A204.1 (cell line): ENCODE data around the gene S100G.
"Not testable (repeated sequence)": the region's sequence is repeated elsewhere in the genome, so short reads cannot be mapped to it uniquely, and the experiment has no call there.

ENCODE experiments used
- FAIRE-seq: peaks from 2 replicates; lab custom pipeline; 2012; peaks lifted over from hg19 to GRCh38; lab: Jason Lieb, UNC

The S100G gene, protein sequence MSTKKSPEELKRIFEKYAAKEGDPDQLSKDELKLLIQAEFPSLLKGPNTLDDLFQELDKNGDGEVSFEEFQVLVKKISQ

DNA sequence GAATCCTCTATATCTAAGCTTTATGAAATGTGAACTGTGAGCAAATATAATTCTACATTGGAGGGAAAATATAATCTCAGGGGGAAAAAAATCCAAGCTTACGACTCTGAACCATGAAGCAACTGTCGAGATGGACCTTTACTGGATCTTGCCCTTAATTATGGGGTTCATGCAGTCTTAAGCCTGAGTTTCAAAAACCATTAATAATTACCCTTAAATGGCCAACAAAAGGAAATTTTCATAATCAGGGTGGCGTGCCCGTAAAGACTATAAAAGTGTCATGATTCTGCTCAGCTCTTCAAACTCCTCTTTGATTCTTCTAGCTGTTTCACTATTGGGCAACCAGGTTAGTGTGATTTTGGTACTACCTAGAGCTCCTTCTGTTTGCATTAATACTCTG lies at the start of gene S100G:
Gene S100G (plus strand): TSS at position 301 of the 400 bp plus-strand sequence. CDS start 849 bp downstream, outside the sequence.
- FAIRE-seq: no peak

DNA sequence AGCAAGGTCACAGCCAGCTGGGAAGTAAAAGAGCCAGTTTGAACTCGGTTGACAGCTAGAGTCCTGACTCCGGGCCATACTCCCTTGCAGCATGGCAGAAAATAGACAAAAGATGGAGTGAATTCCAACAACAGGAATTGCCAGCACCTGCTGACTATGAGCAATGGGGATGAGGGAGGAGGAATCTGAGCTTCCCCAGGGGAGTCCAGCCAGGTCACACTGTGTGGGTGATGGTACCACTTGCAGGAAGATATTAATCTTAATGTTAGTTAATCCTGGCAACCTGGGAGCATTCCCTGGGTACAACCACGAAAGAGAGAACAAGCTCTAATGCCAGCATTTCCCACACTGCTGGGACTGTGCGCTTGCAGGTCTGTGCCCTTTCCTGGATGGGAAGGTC lies 48.1 kb upstream of the S100G start:
- FAIRE-seq: no peak

DNA sequence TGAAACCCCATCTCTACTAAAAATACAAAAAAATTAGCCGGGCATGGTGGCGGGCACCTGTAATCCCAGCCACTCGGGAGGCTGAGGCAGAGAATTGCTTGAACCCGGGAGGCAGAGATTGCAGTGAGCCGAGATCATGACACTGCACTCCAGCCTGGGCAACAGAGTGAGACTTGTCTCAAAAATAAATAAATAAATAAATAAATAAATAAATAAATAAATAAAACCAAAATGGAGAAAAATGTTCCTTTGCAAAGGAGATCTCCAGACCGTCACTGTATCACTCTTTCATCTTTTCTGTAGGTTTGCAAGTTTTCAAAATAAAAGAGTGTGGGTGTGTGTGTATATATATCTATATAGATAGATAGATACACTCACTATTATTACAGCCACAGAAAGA lies 46.7 kb upstream of the S100G start:
- not testable (repeated sequence) for FAIRE-seq

DNA sequence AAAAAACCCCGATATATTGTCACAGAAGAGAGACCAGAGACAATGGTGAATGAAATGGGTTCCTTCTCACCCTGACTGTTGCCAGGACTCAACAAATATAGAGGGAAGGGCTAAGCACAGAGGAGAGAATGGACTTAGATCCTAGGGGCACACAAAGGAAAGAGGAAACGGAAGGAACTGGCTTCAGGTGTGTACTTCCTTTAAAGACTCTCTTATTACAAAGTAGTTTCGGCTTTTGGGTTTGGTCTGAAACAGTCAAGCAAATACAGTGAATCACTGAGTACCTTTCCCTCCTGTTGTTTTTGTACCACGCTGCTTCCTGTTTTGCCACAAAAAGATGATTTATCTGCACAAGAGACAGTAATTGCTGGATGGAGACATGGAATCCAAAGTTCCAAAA lies 46.1 kb upstream of the S100G start:
- no peak for FAIRE-seq

DNA sequence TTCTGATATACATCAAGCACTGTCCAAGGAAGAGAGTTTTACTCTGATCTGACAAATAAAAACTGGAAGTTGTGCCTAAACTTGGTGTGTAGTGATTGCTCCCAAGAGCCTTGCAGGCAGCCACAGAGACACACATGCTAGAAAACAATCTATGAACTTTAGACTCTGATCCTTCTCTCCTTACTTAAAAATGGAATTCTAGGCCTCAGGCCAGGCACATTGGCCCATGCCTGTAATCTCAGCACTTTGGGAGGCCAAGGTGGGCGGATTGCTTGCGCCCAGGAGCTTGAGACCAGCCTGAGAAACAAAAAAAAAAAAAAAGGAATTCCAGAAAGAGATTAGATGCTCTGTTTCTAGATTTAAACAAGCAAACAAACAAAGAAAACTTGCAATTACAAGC lies 45.6 kb upstream of the S100G start:
- FAIRE-seq: no peak

DNA sequence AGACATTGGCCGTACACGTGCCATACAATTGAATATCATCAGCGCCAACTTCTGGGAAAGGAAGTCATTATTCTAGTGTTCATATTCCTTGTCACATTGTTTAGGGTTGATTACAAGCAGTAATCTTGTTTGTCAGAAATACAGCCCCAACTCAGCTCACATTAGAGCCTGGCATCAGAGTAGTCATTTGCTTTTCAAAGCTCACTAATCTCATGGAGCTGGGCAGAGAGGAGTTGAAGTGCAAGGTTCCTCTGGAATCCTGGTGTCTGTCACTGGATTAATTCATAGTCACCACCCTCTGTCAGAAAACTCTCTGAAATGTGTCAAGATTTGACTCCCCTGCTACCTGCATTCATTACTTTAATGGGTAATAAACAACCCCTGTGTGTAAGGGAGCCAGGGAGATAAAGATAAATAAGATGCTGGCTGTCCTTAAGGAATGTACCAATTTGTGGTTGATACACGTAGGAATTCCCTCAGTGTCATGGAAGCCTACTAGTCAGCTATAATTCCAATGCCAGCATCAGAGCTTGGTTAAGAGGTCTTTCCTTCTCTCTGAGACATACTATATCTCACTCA lies 43.7 kb upstream of the S100G start:
- FAIRE-seq: no peak

- no peak for FAIRE-seq
Measured at GRCh38 chrX:16610121-16610621, 39.8 kb upstream of the S100G start.

- FAIRE-seq: not testable (repeated sequence)
Measured at GRCh38 chrX:16610654-16611053, 39.3 kb upstream of the S100G start.

DNA sequence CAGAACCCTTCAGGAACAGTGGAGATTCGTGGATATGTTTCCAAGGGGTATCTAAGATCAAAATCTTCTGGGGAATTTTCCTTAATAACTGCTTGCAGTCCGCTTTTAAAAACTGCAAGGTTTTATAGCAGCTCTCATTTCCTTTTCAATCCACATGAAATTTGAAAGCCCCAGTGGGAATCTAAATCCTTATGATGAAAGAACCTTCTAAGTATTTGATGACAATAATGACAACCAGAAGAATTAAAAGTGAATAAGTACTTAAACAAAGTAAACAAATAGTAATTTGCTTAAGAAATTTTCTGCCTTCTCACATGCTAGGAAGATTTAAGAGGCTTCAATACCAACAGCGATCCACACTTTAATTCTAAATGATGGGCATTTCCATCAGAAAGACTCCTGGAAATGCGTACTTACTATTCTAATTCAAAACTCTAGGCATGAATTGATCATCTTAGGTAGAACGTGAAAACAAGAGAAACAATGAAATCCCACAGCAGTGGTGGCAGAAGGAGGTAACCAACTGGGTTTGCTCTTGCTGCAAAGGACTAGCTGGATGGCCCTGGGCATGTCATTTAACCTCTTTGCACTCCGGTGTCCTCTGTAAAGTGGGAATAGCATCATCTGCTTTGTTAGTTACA lies 37.6 kb upstream of the S100G start:
- FAIRE-seq: no peak

DNA sequence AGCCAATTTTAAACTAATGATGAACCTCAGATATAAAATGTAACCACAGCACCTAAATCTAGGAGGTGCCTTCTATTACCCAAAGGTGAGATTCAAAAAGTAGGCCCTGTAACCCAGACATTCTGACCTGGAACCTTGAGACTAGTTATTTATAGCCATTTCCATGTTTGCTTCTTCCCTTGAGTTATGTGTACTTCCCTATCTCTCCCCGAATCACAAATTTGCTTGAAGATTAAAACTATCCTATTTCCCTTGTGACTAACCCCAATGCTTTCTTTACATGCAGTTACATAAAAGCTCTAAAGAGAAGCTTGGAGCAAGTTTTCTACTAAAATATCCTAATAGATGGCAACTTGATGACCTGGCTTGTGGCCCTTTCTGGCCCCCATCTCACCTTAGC lies 32.6 kb upstream of the S100G start:
- no peak for FAIRE-seq

DNA sequence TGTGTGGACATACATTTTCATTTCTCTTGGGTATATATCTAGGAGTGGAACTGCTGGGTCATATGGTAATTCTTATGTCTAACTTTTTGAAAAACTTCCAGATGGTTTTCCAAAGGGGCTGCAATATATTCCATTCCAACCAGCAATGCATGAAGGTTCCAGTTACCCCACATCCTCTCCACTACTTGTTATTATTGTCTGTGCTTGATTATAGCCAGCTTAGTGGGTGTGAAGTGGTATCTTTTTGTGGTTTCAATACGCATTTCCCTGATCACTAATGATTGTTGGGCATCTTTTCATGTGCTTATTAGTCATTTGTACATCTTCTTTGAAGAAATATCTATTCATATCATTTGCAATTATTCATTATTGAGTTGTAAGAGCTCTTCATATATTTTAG lies 31.5 kb upstream of the S100G start:
- FAIRE-seq: no peak

DNA sequence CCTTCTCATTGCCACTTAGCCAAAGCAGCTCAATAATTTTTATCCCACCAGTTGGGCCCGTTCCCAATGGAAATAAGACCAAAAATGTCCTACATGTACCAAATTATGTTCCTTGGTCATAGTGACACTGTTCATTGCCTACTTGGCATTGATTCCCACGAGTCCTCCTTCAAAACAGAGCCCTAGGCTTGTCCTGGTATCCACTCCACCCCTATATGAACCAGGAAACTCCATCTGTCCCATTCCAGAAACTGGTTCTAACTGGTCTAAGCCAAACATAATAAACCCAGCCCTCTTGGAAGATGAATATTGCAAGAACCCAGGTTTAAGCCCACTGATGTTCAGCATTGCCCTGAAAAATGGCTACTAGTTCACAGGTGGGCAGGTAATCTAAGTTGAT lies 30.9 kb upstream of the S100G start:
- FAIRE-seq: no peak

DNA sequence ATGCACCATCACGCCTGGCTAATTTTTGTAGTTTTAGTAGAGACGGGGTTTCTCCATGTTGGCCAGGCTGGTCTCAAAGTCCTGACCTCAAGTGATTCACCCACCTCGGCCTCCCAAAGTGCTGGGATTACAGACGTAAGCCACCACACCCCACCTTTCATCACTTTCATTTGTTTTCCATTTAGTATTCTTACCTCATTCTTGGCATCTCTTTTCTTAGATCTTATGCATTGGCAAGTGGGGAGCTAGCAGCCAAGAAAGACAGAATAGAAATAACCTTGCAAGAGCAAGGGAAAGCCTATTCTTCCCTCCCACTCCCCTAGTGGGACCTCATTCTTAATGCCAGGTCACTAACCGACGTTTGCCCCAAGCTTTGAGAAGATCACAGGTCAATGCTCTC lies 21.4 kb upstream of the S100G start:
- not testable (repeated sequence) for FAIRE-seq

DNA sequence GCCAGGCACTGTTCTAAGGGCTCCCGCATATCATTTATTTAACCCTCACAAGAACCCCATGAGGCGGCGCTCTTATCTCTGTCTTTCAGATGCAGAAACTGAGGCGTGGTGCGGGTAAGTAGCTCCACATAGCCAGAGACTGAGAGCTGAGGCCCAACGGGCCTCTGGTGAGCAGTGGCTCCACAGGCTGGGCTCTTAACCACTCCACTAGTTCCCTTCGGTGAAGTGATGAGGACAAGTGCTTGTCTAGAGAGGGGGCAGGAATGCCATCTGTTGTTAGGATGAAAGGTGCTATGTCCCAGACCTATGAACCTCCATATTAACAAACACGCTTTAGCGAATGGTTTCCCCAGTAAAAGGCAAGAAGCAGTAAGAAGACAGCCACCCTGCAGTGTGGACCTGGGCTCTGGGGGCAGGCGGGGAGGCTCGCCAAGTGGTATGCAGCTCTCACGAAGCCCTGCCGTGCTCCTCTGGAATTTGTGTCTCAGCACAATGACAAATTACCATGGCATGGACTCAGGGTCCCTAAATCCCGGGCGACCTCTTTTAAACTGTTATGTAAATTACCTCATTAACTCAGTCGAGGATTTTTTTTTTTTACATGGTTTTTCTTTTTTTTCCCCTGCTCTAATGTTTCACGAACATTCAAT lies 20.9 kb upstream of the S100G start:
- no peak for FAIRE-seq

DNA sequence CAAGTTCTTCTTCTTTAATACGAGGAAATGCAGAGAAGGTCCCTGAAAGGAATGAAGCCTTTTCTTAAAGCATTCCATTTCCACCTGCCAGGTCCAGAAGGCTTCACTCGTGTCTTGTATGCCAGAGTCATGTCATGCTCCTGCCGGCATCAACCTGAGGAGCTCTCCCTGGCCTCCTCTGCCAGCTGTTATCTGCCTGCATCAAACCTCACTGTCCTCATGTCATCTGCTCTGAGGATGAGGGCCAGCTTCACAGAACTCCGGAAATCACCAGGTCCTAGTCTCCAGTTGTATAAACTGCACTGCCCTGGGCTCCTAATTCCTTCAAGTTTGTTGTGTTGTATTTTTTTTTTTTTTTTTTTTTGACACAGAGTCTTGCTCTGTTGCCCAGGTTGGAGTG lies 20.0 kb upstream of the S100G start:
- no peak for FAIRE-seq

DNA sequence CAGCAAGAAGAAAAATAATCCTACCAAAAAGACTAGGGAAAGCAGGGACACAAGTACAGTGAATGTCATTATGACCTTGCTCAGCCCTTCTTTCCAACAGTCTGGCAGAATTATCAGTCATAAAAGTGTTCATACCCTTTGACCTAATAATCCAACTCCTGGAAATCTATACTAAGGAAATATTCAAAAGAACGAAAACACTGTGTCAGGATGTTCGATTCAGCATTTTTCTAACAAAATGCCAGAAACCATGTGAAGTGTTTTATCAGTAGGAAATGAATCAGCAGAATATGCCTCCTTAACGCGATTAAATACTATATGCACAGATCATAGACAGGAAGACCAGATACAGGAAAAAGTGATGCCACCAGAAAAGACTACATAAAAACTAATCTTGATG lies 16.2 kb upstream of the S100G start:
- FAIRE-seq: no peak

- no peak for FAIRE-seq
Measured at GRCh38 chrX:16635040-16635439, 14.9 kb upstream of the S100G start.

DNA sequence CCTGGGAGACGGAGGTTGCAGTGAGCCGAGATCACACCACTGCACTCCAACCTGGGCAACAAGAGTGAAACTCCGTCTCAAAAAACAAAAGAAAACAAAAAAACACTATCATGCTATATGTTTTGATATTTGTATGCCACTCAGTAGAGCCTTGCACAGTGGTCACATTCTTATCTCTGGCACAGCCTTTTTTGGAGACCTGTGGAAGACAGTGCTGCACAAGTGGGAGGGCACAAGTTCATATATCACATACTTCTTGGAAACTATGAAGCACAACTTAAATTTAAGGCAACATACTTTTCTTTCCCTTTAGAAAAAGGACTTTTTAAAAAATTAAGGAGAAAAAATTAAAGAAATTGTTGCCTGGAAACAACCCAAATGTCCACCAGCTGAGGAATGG lies 14.4 kb upstream of the S100G start:
- FAIRE-seq: no peak

DNA sequence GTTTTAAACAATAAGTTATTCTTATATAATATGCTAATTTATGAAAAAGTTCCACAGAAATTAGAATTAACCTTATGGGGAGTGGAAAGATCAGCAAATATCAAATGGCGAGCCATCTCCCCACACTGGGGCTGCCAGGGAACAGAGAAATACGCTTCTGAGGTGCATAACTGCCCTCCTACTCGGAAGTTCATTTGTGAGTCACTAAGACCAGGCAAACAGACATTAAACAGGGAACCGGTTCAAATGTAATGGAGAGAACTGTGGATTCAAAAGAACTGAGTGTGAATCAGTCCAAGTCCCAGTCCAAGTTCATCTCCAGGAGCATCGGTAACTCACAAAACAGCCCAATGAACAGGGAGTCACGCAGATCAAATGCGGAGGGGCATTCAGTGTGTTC lies 11.4 kb upstream of the S100G start:
- FAIRE-seq: no peak

GRCh38 chrX:16639966-16640365 lies 10.0 kb upstream of the S100G start:
- no peak for FAIRE-seq

DNA sequence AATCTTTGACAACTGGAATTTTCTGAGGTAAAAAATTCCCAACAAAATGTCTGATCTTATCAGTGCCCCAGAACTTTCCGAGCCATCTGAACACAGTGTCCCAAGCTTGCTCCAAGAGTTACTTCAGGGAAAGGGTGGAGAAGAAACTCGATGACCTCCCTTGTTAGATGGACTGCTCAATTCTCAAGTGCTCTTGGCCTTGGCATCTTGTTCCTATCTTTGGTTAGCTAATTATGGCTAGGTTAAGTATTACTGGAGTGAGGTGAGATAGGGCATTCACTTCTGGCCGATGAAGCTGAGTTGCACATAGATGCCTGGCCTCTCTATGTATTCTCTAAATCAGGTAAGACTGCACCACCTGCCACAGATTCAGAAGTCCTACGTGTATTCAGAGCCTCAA lies 9.1 kb upstream of the S100G start:
- FAIRE-seq: no peak

DNA sequence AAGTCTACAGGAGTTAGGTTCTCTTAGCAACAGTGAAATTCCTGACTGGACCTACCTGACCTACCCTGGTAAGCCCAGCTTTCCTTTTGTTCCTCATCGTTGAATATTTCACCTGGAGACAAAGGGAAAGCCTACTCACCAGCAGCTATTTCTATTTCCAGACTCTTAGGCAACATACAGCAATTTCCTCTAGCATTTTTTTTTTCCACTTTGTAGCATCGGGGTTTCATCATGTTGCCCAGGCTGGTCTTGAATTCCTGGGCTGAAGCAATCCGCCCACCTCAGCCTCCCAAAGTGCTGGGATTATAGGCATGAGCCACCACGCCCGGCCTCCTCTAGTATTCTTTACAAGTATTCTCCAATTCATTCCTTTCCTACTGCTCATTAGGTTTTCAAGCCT lies 6.8 kb upstream of the S100G start:
- FAIRE-seq: no peak

DNA sequence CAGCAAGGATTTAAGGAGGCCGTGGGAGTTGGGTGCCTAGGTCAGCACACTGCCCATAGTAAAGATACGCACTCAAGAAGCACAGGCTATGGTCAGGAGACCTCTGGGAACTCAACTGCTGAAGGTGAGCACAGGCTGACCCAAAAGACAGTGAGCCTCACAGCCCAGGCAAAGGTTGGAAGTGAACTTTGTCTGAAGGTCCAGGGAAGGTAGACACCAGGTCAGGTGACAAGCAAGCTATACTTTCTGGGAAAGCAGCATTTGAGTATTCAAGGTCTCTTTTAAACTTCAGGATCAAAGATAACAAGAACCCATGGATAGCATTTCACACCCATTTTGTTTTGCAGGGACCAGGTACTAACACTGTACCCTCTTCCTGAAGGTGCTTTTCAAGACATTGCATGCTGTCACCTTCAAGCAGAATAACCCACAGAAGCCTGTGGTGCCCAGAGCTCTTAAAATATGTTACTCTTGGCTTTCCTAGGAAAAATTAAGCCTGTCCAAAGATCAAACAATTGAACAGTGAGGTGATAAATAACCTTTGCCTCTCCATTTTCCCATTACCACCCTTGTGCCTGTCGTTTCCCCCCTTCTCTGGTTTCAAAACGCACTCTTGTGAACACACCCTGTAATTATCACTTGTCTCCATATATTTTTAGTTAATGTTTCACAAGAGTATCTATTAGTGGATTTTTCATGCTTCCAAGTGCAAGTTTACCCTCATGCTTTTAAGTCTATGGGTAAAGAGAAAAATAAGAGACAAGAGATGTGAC lies 3.4 kb upstream of the S100G start:
- no peak for FAIRE-seq
